Mesendoderm (in vitro differentiated cells): ENCODE results near the gene OXER1.
"Not testable (repeated sequence)": the region's sequence is repeated elsewhere in the genome, so short reads cannot be mapped to it uniquely, and the experiment has no call there.

ENCODE experiments used
- DNase-seq: peaks from one replicate; pipeline ENCODE4 v3.0.0; 2013
- H2AK5ac ChIP-seq: 2 replicates; pipeline ENCODE4 v1.6.1; 2013; ENCODE audit warnings: low read length, inconsistent platforms
- H2BK120ac ChIP-seq: 2 replicates; pipeline ENCODE4 v1.6.1; 2013; ENCODE audit warnings: low read depth, mild to moderate bottlenecking, low read length, moderate library complexity, mixed read lengths
- H2BK15ac ChIP-seq: replicated peaks from 2 replicates; pipeline ENCODE4 v1.6.1; 2013; ENCODE audit warnings: low read depth, mild to moderate bottlenecking, moderate library complexity
- H2BK5ac ChIP-seq: 2 replicates; pipeline ENCODE4 v1.6.1; 2013; ENCODE audit warnings: low read length, inconsistent platforms
- H3K18ac ChIP-seq: 2 replicates; pipeline ENCODE4 v1.6.1; 2013; ENCODE audit warnings: mild to moderate bottlenecking, low read length, mixed read lengths
- H3K23ac ChIP-seq: one replicate; pipeline ENCODE4 v1.6.1; 2013; ENCODE audit warnings: low read length
- H3K27ac ChIP-seq: 2 replicates; pipeline ENCODE4 v1.5.1; 2013; ENCODE audit warnings: low read depth, mild to moderate bottlenecking, inconsistent platforms, low read length, moderate library complexity
- H3K27me3 ChIP-seq: 2 replicates; pipeline ENCODE4 v1.6.1; 2013; ENCODE audit warnings: low read length, control low read depth, mild to moderate bottlenecking, inconsistent platforms; ENCODE audit not compliant: insufficient read depth, poor library complexity
- H3K36me3 ChIP-seq: 2 replicates; pipeline ENCODE4 v1.6.1; 2013; ENCODE audit warnings: low read length, inconsistent platforms; ENCODE audit not compliant: control insufficient read depth, insufficient read depth
- H3K4ac ChIP-seq: one replicate; pipeline ENCODE4 v1.6.1; 2013; ENCODE audit warnings: low read depth, mild to moderate bottlenecking, low read length, moderate library complexity
- H3K4me1 ChIP-seq: 2 replicates; pipeline ENCODE4 v1.6.1; 2013; ENCODE audit warnings: low read depth, low read length, inconsistent platforms; ENCODE audit not compliant: control insufficient read depth
- H3K4me2 ChIP-seq: 2 replicates; pipeline ENCODE4 v1.6.1; 2013; ENCODE audit warnings: low read length
- H3K4me3 ChIP-seq: 2 replicates; pipeline ENCODE4 v1.5.1; 2013; ENCODE audit warnings: mild to moderate bottlenecking, low read length
- H3K56ac ChIP-seq: one replicate; pipeline ENCODE4 v1.6.1; 2013; ENCODE audit warnings: low read length
- H3K79me1 ChIP-seq: 2 replicates; pipeline ENCODE4 v1.6.1; 2013; ENCODE audit warnings: low read length, inconsistent platforms
- H3K79me2 ChIP-seq: 2 replicates; pipeline ENCODE4 v1.6.1; 2013; ENCODE audit warnings: mild to moderate bottlenecking, low read length; ENCODE audit not compliant: control insufficient read depth, insufficient read depth
- H3K9ac ChIP-seq: 2 replicates; pipeline ENCODE4 v1.6.1; 2013; ENCODE audit warnings: low read length, inconsistent platforms
- H4K5ac ChIP-seq: one replicate; pipeline ENCODE4 v1.6.1; 2013; ENCODE audit warnings: low read length
- H4K8ac ChIP-seq: one replicate; pipeline ENCODE4 v1.6.1; 2013; ENCODE audit warnings: low read depth, mild to moderate bottlenecking, control low read depth, low read length, moderate library complexity
- WGBS: extraction: QIAGEN DNeasy Blood & Tissue Kit; methylation state at CpG from one replicate; pipeline ENCODE4 v1.1.7; 2013; ENCODE audit warnings: low lambda C conversion rate, missing lambda C conversion rate; ENCODE audit not compliant: insufficient coverage; ENCODE audit errors: extremely low coverage; 5-methylcytosine and 5-hydroxymethylcytosine counted together

The OXER1 gene

DNA sequence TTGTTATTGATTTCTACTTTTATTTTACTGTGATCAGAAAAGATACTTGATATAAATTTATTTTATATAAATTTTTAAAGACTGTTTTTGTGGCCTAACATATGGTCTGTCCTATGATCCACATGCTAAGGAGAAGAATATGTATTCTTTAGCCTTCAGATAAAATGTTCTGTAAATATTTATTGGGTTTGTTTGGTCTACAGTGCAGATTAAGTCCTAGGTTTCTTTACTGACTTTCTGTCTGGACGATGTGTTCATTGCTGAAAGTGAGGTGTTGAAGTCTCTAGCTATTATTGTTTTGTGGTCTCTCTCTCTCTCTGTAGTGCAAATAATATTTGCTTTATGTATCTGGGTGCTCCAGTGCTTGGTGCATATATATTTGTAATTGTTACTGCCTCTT is 30.1 kb downstream of the OXER1 start:
- no peak overlapping the region for H4K5ac ChIP-seq
- no peak overlapping the region for H3K23ac ChIP-seq
- no peak overlapping the region for H3K56ac ChIP-seq
- no peak overlapping the region for H3K4me3 ChIP-seq
- H3K4ac ChIP-seq = no peak overlapping the region
- no peak for DNase-seq
- no CpG with 5 or more reads among the region's 1 CpG for WGBS
- no peak overlapping the region for H3K4me2 ChIP-seq
- no peaks in the 10 kb centered on the region for H3K4me1 ChIP-seq
- no peak overlapping the region for H3K18ac ChIP-seq
- no peak overlapping the region for H2BK15ac ChIP-seq
- H3K27me3 ChIP-seq = no peaks in the 10 kb centered on the region
- no peak overlapping the region for H2BK5ac ChIP-seq
- H2AK5ac ChIP-seq = no peak overlapping the region
- H3K79me2 ChIP-seq = no peaks in the 10 kb centered on the region
- no peaks in the 10 kb centered on the region for H3K36me3 ChIP-seq
- H4K8ac ChIP-seq = no peak overlapping the region
- H3K79me1 ChIP-seq = no peaks in the 10 kb centered on the region
- H3K9ac ChIP-seq = no peak overlapping the region
- H3K27ac ChIP-seq = no peak overlapping the region
- H2BK120ac ChIP-seq = no peak overlapping the region

DNA sequence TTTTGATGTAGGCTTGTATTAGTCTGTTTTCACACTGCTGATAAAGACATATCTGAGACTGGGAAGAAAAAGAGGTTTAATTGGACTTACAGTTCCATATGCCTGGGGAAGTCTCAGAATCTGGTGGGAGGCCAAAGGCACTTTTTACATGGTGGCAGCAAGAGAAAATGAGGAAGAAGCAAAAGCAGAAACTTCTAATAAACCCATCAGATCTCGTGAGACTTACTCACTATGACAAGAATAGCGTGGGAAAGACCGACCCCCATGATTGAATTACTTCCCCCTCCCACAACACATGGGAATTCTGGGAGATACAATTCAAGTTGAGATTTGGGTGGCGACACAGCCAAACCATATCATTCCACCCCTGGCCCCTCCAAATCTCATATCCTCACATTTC is 32.6 kb downstream of the OXER1 start:
- H3K79me1 ChIP-seq, H2BK5ac ChIP-seq, H2BK15ac ChIP-seq, H3K56ac ChIP-seq, H2BK120ac ChIP-seq, H4K8ac ChIP-seq, H3K4me3 ChIP-seq, H3K27me3 ChIP-seq, H3K4me1 ChIP-seq, H3K18ac ChIP-seq, H3K27ac ChIP-seq, H3K79me2 ChIP-seq, H3K4ac ChIP-seq, DNase-seq, H3K9ac ChIP-seq, H3K4me2 ChIP-seq, H3K36me3 ChIP-seq, H4K5ac ChIP-seq, H3K23ac ChIP-seq, H2AK5ac ChIP-seq: not testable (repeated sequence)
- WGBS = no CpG with 5 or more reads among the region's 4 CpGs

GRCh38 chr2:42726680-42727079 is 37.3 kb downstream of the OXER1 start:
- H3K79me1 ChIP-seq = no peaks in the 10 kb centered on the region
- H2BK5ac ChIP-seq = no peak overlapping the region
- no peak overlapping the region for H2BK15ac ChIP-seq
- no CpG with 5 or more reads among the region's 2 CpGs for WGBS
- H2AK5ac ChIP-seq = no peak overlapping the region
- H3K4me1 ChIP-seq = peaks cover 5% of the 10 kb centered on the region
- H3K9ac ChIP-seq = no peak overlapping the region
- no peaks in the 10 kb centered on the region for H3K27me3 ChIP-seq
- H3K27ac ChIP-seq = no peak overlapping the region
- no peak overlapping the region for H3K4me2 ChIP-seq
- H3K18ac ChIP-seq = no peak overlapping the region
- H2BK120ac ChIP-seq = no peak overlapping the region
- no peaks in the 10 kb centered on the region for H3K36me3 ChIP-seq
- H4K5ac ChIP-seq = no peak overlapping the region
- H3K56ac ChIP-seq = no peak overlapping the region
- H4K8ac ChIP-seq = no peak overlapping the region
- no peak overlapping the region for H3K4me3 ChIP-seq
- H3K79me2 ChIP-seq = no peaks in the 10 kb centered on the region
- DNase-seq = no peak
- H3K4ac ChIP-seq = no peak overlapping the region
- H3K23ac ChIP-seq = no peak overlapping the region

DNA sequence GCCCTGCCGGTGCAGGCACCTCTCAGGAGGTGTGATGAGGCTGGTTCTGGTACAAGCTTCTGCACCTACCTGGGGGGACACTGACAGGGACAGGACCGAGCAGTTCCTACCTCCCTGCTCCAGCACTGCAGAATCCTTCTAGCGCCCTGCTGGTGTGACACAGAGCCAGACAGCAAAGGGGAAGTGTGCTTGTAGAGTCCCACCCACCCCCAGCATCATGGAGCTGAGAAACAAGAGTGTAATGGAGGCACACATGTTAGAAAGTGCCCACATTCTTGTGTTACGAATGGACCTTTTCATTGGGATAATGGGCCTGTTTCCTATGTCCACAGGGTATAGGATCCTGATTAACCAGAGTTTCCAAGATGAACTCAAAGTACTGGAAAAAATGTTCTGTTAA is 38.3 kb downstream of the OXER1 start:
- no peak overlapping the region for H3K56ac ChIP-seq
- peaks cover 5% of the 10 kb centered on the region for H3K4me1 ChIP-seq
- peak; percentile 19 for DNase-seq
- H4K5ac ChIP-seq = no peak overlapping the region
- H3K79me2 ChIP-seq = no peaks in the 10 kb centered on the region
- H3K36me3 ChIP-seq = no peaks in the 10 kb centered on the region
- H3K18ac ChIP-seq = no peak overlapping the region
- H3K4ac ChIP-seq = no peak overlapping the region
- H2AK5ac ChIP-seq = no peak overlapping the region
- no peak overlapping the region for H2BK15ac ChIP-seq
- no peak overlapping the region for H2BK5ac ChIP-seq
- H2BK120ac ChIP-seq = no peak overlapping the region
- H3K27me3 ChIP-seq = no peaks in the 10 kb centered on the region
- no peak overlapping the region for H3K9ac ChIP-seq
- no peaks in the 10 kb centered on the region for H3K79me1 ChIP-seq
- no peak overlapping the region for H3K27ac ChIP-seq
- H3K23ac ChIP-seq = no peak overlapping the region
- WGBS = no CpG with 5 or more reads among the region's 4 CpGs
- H4K8ac ChIP-seq = no peak overlapping the region
- no peak overlapping the region for H3K4me2 ChIP-seq
- no peak overlapping the region for H3K4me3 ChIP-seq

- Histone ChIP-seq H4K8ac (no peak overlapping the region), H3K18ac (no peak overlapping the region), H3K9ac (no peak overlapping the region), H3K27ac (no peak overlapping the region), H3K4me2 (no peak overlapping the region), H3K36me3 (no peaks in the 10 kb centered on the region), H2BK15ac (no peak overlapping the region), H2BK5ac (no peak overlapping the region), H3K56ac (no peak overlapping the region), H3K23ac (no peak overlapping the region), H2BK120ac (no peak overlapping the region), H3K4ac (no peak overlapping the region), H3K27me3 (no peaks in the 10 kb centered on the region), H4K5ac (no peak overlapping the region), H3K79me2 (no peaks in the 10 kb centered on the region), H3K4me1 (peaks cover 5% of the 10 kb centered on the region), H2AK5ac (no peak overlapping the region), H3K4me3 (no peak overlapping the region), H3K79me1 (no peaks in the 10 kb centered on the region)
- WGBS = no CpG with 5 or more reads among the region's 2 CpGs
- DNase-seq = no peak
Observed at GRCh38 chr2:42724886-42725285, 39.0 kb downstream of the OXER1 start.

DNA sequence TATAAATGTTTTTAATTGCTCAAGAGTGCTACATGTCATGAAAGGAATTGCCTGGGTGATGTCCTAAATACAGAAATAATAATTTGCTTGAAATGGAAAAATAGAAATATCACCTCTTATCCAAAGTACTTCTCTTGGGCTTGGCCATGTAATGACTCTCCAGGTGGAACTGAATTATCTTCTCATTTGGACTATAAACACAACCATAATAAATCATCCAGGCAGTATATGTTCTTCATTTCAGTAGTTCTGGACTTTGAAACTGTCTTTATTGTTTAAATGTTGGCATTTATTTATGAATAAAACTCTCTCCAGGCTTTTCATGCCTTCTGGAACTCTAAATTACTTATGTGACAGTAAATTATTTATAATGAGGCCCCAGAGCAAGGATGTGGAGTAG is 40.5 kb downstream of the OXER1 start:
- Histone ChIP-seq H4K5ac (no peak overlapping the region), H3K4me3 (no peak overlapping the region), H3K79me1 (no peaks in the 10 kb centered on the region), H3K27me3 (no peaks in the 10 kb centered on the region), H3K56ac (no peak overlapping the region), H2AK5ac (no peak overlapping the region), H2BK5ac (no peak overlapping the region), H2BK120ac (no peak overlapping the region), H3K36me3 (no peaks in the 10 kb centered on the region), H2BK15ac (no peak overlapping the region), H3K4ac (no peak overlapping the region), H4K8ac (no peak overlapping the region), H3K23ac (no peak overlapping the region), H3K27ac (no peak overlapping the region), H3K79me2 (no peaks in the 10 kb centered on the region), H3K18ac (no peak overlapping the region), H3K9ac (no peak overlapping the region), H3K4me1 (peaks cover 5% of the 10 kb centered on the region), H3K4me2 (no peak overlapping the region)
- DNase-seq = no peak
